Endodermal cell (in vitro differentiated cells): ENCODE results near the gene ABCA7. TPM values are rescaled to one million over a fixed set of nuclear protein-coding genes. Genes with fewer than 3 reads are reported as not detected.

Source experiments
- DNase-seq: peaks from one replicate; pipeline ENCODE4 v3.0.0-alpha.2; 2017
- H3K27ac ChIP-seq: 2 replicates; pipeline ENCODE4 v1.5.1; 2013; ENCODE audit warnings: mild to moderate bottlenecking, low read depth, low read length, moderate library complexity
- H3K27me3 ChIP-seq: 2 replicates; pipeline ENCODE4 v1.6.1; 2013; ENCODE audit warnings: mild to moderate bottlenecking, low read length, moderate library complexity; ENCODE audit not compliant: insufficient read depth, control insufficient read depth, poor library complexity, severe bottlenecking
- H3K36me3 ChIP-seq: 2 replicates; pipeline ENCODE4 v1.7.0; 2013; ENCODE audit warnings: mild to moderate bottlenecking, low read length, moderate library complexity; ENCODE audit not compliant: control insufficient read depth, insufficient read depth
- H3K4me1 ChIP-seq: one replicate; pipeline ENCODE4 v1.7.0; 2013; ENCODE audit warnings: low read length; ENCODE audit not compliant: control insufficient read depth, insufficient read depth
- H3K4me3 ChIP-seq: 2 replicates; pipeline ENCODE4 v1.5.1; 2013; ENCODE audit warnings: mild to moderate bottlenecking, low read length, moderate library complexity
- H3K9ac ChIP-seq: 2 replicates; pipeline ENCODE4 v1.6.1; 2013; ENCODE audit warnings: mild to moderate bottlenecking, low read length, moderate library complexity; ENCODE audit not compliant: poor library complexity, severe bottlenecking; ENCODE audit errors: extremely low read depth
- H3K9me3 ChIP-seq: 2 replicates; pipeline ENCODE4 v1.6.1; 2013; ENCODE audit warnings: mild to moderate bottlenecking, low read length, moderate library complexity; ENCODE audit not compliant: control insufficient read depth
- H3K27ac Mint-ChIP-seq: 2 replicates; pipeline ENCODE4 v1.8.0; 2020; ENCODE audit warnings: mixed read lengths
- H3K27me3 Mint-ChIP-seq: 2 replicates; pipeline ENCODE4 v1.8.0; 2021; ENCODE audit warnings: mild to moderate bottlenecking, mixed read lengths; ENCODE audit not compliant: insufficient read depth
- H3K36me3 Mint-ChIP-seq: 2 replicates; pipeline ENCODE4 v1.8.0; 2020; ENCODE audit warnings: low read depth, mixed read lengths
- H3K4me1 Mint-ChIP-seq: 2 replicates; pipeline ENCODE4 v1.8.0; 2020; ENCODE audit warnings: mixed read lengths
- H3K4me3 Mint-ChIP-seq: 2 replicates; pipeline ENCODE4 v1.8.0; 2020; ENCODE audit warnings: mild to moderate bottlenecking, moderate library complexity, mixed read lengths
- H3K9me3 Mint-ChIP-seq: 2 replicates; pipeline ENCODE4 v1.8.0; 2020; ENCODE audit warnings: mild to moderate bottlenecking, mixed read lengths
- CTCF ChIP-seq: fragments of 200-600 bp; sonication (generic); conservative IDR thresholded peaks from 2 replicates; pipeline ENCODE4 v1.5.0; 2021; ENCODE audit warnings: antibody characterized with exemption, mild to moderate bottlenecking
- WGBS, 2 experiments: methylation state at CpG; one replicate each; pipeline versions ENCODE4 v1.1.5 to v1.1.7; 2013; ENCODE audit warnings: missing lambda C conversion rate in 2 of 2, mixed read lengths in 1 of 2; ENCODE audit not compliant: insufficient coverage in 1 of 2, insufficient read length in 1 of 2; 5-methylcytosine and 5-hydroxymethylcytosine counted together
- total RNA-seq, 2 donors: library from RNA; stranded (reverse); fragmentation: NEBNext Ultra II Directional in 1 of 2; extraction: Animal tissue kit (Norgen Biotek cat#: 25700) in 1 of 2; gene quantifications; 2 replicates in 1 of 2; 3 replicates in 1 of 2; pipeline ENCODE4 v1.2.1, GENCODE V29; 2021

Gene ABCA7
- total RNA-seq, 2 donors from 2014 or later = 67.2 to 68.7 TPM

GRCh38 chr19:1086613-1087012 lies 46.7 kb downstream of the ABCA7 start:
- H3K36me3 ChIP-seq = peaks cover 21% of the 10 kb centered on the region
- Mint-ChIP-seq H3K9me3 (no peaks in the 10 kb centered on the region), H3K4me1 (peaks cover 1% of the 10 kb centered on the region), H3K36me3 (peaks cover 24% of the 10 kb centered on the region), H3K27me3 (no peaks in the 10 kb centered on the region), H3K27ac (no peak overlapping the region), H3K4me3 (no peak overlapping the region)
- H3K27ac ChIP-seq = no peak overlapping the region
- TF ChIP-seq CTCF = no peak
- no peak overlapping the region for H3K9ac ChIP-seq
- H3K4me3 ChIP-seq = no peak overlapping the region
- no peak for DNase-seq
- no peaks in the 10 kb centered on the region for H3K9me3 ChIP-seq
- H3K27me3 ChIP-seq = no peaks in the 10 kb centered on the region
- 86 to 90% methylated on average over 16 to 21 of the region's 21 CpGs for WGBS, 2 experiments
- no peaks in the 10 kb centered on the region for H3K4me1 ChIP-seq

GRCh38 chr19:1087813-1088415 lies 48.0 kb downstream of the ABCA7 start:
- Mint-ChIP-seq H3K36me3 (peaks cover 29% of the 10 kb centered on the region), H3K4me3 (no peak overlapping the region), H3K4me1 (no peaks in the 10 kb centered on the region), H3K27me3 (no peaks in the 10 kb centered on the region), H3K27ac (peak overlapping the region; percentile 76), H3K9me3 (no peaks in the 10 kb centered on the region)
- no peak for DNase-seq
- Histone ChIP-seq H3K4me3 (no peak overlapping the region), H3K36me3 (peaks cover 30% of the 10 kb centered on the region), H3K4me1 (no peaks in the 10 kb centered on the region), H3K27ac (no peak overlapping the region), H3K9me3 (no peaks in the 10 kb centered on the region), H3K9ac (no peak overlapping the region), H3K27me3 (no peaks in the 10 kb centered on the region)
- TF ChIP-seq CTCF = no peak
- 88 to 94% methylated on average over 23 to 27 of the region's 27 CpGs for WGBS, 2 experiments

GRCh38 chr19:1088416-1089010 lies 48.6 kb downstream of the ABCA7 start:
- Mint-ChIP-seq H3K4me3 (no peak overlapping the region), H3K4me1 (peaks cover under 1% of the 10 kb centered on the region), H3K36me3 (peaks cover 35% of the 10 kb centered on the region), H3K27me3 (no peaks in the 10 kb centered on the region), H3K9me3 (no peaks in the 10 kb centered on the region), H3K27ac (no peak overlapping the region)
- no peak for TF ChIP-seq CTCF
- DNase-seq = no peak
- Histone ChIP-seq H3K9ac (no peak overlapping the region), H3K4me3 (no peak overlapping the region), H3K9me3 (no peaks in the 10 kb centered on the region), H3K4me1 (no peaks in the 10 kb centered on the region), H3K27me3 (no peaks in the 10 kb centered on the region), H3K27ac (no peak overlapping the region), H3K36me3 (peaks cover 36% of the 10 kb centered on the region)
- WGBS, 2 experiments = 94 to 100% methylated on average over 13 to 27 of the region's 27 CpGs
